Measurements from ENCODE around the gene ATP8A2.
"Not testable (repeated sequence)": the region's sequence is repeated elsewhere in the genome, so short reads cannot be mapped to it uniquely, and the experiment has no call there.

ATP8A2 gene

DNA sequence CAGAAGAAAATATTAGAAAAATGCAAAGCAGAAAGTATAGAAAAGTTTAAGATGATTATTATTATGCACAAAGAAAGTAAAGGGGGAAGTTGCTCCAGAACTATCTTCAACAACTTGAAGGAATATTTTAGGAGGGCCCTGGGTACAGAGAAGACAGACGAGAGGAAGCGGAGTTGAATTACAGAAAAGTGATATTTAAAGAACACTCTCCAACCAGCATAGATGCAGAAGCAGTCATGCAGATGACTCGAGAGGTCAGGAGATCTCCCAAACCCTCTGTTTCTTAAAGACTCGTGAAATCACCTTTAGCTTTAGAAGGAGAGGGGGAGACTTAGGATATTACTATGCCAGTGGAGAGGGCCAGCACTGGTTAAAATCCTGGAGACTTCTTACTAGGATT is 688.6 kb downstream of the ATP8A2 start:
- Histone ChIP-seq H3K4me3 (ENCODE audit: low read depth in 1 of 2, low read length in 2 of 2) (no peak overlapping the region), H3K4me1 (ENCODE audit: control insufficient read depth in 1 of 2, insufficient read depth in 2 of 2, low read length in 2 of 2) (no peaks in the 10 kb centered on the region), H3K27ac (ENCODE audit: low read length) (no peak overlapping the region), H3K9me3 (ENCODE audit: control insufficient read depth in 1 of 2, low read length in 2 of 2) (no peaks in the 10 kb centered on the region), H3K36me3 (ENCODE audit: control insufficient read depth in 1 of 2, insufficient read depth in 2 of 2, low read length in 2 of 2) (no peaks in the 10 kb centered on the region), H3K27me3 (ENCODE audit: low read depth, low read length) (no peaks in the 10 kb centered on the region)

DNA sequence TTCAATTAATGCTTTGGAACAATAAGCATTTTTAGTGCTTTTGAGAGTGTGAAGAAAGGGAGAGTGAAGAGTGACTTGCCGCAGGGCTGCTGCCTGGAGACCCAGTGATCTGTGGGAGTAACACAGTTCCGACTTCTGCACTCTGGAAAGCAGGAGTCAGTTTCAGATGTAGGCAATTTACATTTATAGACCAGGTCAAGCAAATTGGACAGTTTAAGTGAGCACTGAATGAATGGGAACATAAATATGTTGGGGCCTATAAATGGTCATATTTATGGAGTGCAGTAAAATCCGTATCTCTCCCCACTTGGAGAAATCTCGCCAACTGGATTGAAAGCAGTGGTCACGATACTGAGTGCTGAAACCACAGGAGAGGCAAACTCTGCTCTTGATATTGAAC is 689.5 kb downstream of the ATP8A2 start:
- Histone ChIP-seq H3K4me3 (ENCODE audit: low read depth in 1 of 2, low read length in 2 of 2) (no peak overlapping the region), H3K4me1 (ENCODE audit: control insufficient read depth in 1 of 2, insufficient read depth in 2 of 2, low read length in 2 of 2) (no peaks in the 10 kb centered on the region), H3K27ac (ENCODE audit: low read length) (no peak overlapping the region), H3K9me3 (ENCODE audit: control insufficient read depth in 1 of 2, low read length in 2 of 2) (no peaks in the 10 kb centered on the region), H3K36me3 (ENCODE audit: control insufficient read depth in 1 of 2, insufficient read depth in 2 of 2, low read length in 2 of 2) (no peaks in the 10 kb centered on the region), H3K27me3 (ENCODE audit: low read depth, low read length) (no peaks in the 10 kb centered on the region)

DNA sequence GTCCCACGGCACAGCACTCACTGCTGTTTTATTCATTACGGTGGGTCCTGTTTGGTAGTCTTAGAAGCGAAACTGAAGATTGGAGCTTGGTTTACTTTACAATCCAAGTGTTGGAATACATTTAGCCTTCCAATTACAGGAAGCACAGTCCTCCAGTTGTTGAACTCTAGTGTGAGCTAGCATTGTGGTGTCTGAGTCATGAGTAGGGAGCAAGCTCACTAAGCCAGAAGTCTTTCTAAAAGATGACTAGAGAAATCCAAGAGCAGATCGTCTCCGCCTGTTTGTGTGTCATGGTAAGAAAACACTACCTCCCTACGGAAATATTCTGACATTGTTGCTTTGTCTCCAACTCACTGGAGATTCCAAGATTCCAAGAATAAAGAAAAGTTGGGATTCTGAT is 690.2 kb downstream of the ATP8A2 start:
- Histone ChIP-seq H3K9me3 (ENCODE audit: control insufficient read depth in 1 of 2, low read length in 2 of 2) (no peaks in the 10 kb centered on the region), H3K4me3 (ENCODE audit: low read depth in 1 of 2, low read length in 2 of 2) (no peak overlapping the region), H3K27ac (ENCODE audit: low read length) (no peak overlapping the region), H3K36me3 (ENCODE audit: control insufficient read depth in 1 of 2, insufficient read depth in 2 of 2, low read length in 2 of 2) (no peaks in the 10 kb centered on the region), H3K27me3 (ENCODE audit: low read depth, low read length) (no peaks in the 10 kb centered on the region), H3K4me1 (ENCODE audit: control insufficient read depth in 1 of 2, insufficient read depth in 2 of 2, low read length in 2 of 2) (no peaks in the 10 kb centered on the region)

DNA sequence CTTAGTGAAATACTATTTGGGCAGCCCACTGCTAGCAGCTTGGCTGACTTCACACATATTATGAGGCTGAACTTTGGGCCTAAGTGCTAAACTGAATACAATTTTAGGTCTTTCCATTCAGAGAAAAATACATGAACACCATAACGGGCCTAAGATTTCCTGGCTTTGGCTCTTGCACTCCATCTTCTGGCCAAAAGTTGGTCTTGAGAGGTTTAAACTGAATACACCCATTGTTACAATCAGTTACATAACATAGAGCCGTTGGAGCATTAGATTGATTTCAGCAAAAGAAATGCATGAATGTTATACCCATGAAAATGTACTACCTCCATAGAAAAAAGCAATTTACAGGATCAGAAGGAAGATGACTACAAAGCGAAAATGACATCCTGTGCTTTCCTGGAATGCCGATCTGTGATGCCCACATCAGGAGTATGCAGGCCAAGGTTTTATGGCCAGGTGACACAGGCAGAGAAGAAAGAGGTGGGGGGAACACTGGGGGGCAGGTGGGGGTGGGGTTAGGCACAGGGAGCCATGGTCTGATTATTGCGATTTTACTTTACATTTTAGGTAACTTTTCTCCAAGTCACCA is 691.2 kb downstream of the ATP8A2 start:
- no peaks in the 10 kb centered on the region for H3K36me3 ChIP-seq (ENCODE audit: control insufficient read depth in 1 of 2, insufficient read depth in 2 of 2, low read length in 2 of 2)
- H3K9me3 ChIP-seq (ENCODE audit: control insufficient read depth in 1 of 2, low read length in 2 of 2): no peaks in the 10 kb centered on the region
- H3K27me3 ChIP-seq (ENCODE audit: low read depth, low read length): no peaks in the 10 kb centered on the region
- H3K4me1 ChIP-seq (ENCODE audit: control insufficient read depth in 1 of 2, insufficient read depth in 2 of 2, low read length in 2 of 2): no peaks in the 10 kb centered on the region
- H3K27ac ChIP-seq (ENCODE audit: low read length): no peak overlapping the region
- H3K4me3 ChIP-seq (ENCODE audit: low read depth in 1 of 2, low read length in 2 of 2): no peak overlapping the region

DNA sequence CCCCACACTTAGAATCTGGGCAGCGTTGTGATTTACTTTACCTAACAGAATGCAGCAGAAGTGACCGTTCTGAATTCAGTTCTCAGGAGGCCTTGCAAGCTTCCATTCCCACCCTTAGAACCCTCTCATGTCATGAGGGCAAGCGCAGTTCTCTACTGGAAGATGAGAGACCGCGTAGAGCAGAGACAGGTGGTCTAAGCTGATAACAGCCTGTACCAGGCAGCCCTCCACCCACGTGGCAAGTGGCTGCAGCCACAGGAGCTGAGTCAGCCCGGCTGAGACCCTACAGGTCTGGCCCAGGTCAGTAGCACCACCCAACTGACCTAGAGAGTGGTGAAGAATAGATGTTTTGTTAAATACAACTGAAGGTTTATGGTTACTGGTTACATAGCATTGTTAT is 694.7 kb downstream of the ATP8A2 start:
- H3K36me3 ChIP-seq (ENCODE audit: control insufficient read depth in 1 of 2, insufficient read depth in 2 of 2, low read length in 2 of 2); H3K9me3 ChIP-seq (ENCODE audit: control insufficient read depth in 1 of 2, low read length in 2 of 2); H3K4me3 ChIP-seq (ENCODE audit: low read depth in 1 of 2, low read length in 2 of 2): not testable (repeated sequence)

DNA sequence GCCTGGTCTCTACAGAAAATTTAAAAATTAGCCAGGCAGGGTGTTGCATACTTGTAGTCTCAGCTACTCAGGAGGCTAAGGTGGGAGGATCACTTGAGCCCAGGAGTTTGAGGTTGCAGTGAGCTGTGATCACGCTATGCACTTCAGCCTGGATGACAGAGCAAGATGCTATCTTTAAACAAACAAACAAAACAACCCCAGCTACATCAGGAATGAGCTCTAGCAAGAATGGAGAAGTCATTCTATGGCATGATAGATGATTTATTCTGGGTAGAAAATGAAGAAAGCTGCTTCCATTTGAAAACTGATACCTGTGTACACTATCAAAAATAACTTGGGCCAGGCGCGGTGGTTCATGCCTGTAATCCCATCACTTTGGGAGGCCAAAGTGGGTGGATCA is 695.8 kb downstream of the ATP8A2 start:
- H3K4me3 ChIP-seq (ENCODE audit: low read depth in 1 of 2, low read length in 2 of 2): no peak overlapping the region
- no peaks in the 10 kb centered on the region for H3K36me3 ChIP-seq (ENCODE audit: control insufficient read depth in 1 of 2, insufficient read depth in 2 of 2, low read length in 2 of 2)
- H3K4me1 ChIP-seq (ENCODE audit: control insufficient read depth in 1 of 2, insufficient read depth in 2 of 2, low read length in 2 of 2): no peaks in the 10 kb centered on the region
- no peaks in the 10 kb centered on the region for H3K9me3 ChIP-seq (ENCODE audit: control insufficient read depth in 1 of 2, low read length in 2 of 2)
- no peaks in the 10 kb centered on the region for H3K27me3 ChIP-seq (ENCODE audit: low read depth, low read length)
- no peak overlapping the region for H3K27ac ChIP-seq (ENCODE audit: low read length)

More for the DNA sequence above, 694.7 kb downstream of the ATP8A2 start:
- not testable (repeated sequence) for H3K27ac ChIP-seq (ENCODE audit: low read length); H3K27me3 ChIP-seq (ENCODE audit: low read depth, low read length); H3K4me1 ChIP-seq (ENCODE audit: control insufficient read depth in 1 of 2, insufficient read depth in 2 of 2, low read length in 2 of 2)

DNA sequence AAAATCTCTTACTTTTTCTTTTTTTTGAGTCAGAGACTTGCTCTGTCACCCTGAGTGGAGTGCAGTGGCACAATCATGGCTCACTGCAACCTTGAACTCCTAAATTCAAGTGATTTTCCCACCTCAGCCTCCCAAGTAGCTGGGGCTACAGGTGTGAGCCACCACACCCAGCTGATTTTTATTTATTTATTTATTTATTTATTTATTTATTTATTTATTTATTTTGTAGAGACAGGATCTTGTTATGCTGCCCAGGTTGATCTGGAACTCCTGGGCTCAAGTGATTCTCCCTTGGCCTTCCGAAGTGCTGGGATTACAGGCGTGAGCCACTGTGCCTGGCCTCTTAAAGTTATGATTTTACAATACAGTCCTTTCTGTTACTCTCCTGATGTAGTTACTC is 696.6 kb downstream of the ATP8A2 start:
- H3K4me3 ChIP-seq (ENCODE audit: low read depth in 1 of 2, low read length in 2 of 2); H3K36me3 ChIP-seq (ENCODE audit: control insufficient read depth in 1 of 2, insufficient read depth in 2 of 2, low read length in 2 of 2); H3K27me3 ChIP-seq (ENCODE audit: low read depth, low read length); H3K27ac ChIP-seq (ENCODE audit: low read length); H3K9me3 ChIP-seq (ENCODE audit: control insufficient read depth in 1 of 2, low read length in 2 of 2); H3K4me1 ChIP-seq (ENCODE audit: control insufficient read depth in 1 of 2, insufficient read depth in 2 of 2, low read length in 2 of 2): not testable (repeated sequence)

DNA sequence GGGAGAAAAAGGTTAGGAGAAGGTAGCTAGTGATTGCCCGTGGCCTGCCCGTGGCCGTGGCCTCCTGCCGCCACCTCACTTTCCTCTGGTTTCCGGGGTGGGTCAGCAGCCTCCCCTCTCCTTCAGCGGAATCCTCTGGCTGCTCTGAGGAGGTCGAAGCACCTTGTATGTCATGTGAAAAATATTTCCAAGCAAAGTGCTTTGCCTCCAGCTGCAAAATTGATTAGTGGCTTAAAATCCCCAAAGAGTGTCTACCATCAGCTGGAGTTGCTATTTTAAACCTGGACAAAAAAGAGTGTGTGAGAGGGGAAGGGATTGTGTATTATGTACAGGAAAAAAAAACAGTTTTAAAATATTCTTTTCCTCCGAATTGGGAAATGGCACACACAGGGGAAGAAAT is 697.9 kb downstream of the ATP8A2 start:
- H3K9me3 ChIP-seq (ENCODE audit: control insufficient read depth in 1 of 2, low read length in 2 of 2); H3K27ac ChIP-seq (ENCODE audit: low read length); H3K36me3 ChIP-seq (ENCODE audit: control insufficient read depth in 1 of 2, insufficient read depth in 2 of 2, low read length in 2 of 2); H3K27me3 ChIP-seq (ENCODE audit: low read depth, low read length); H3K4me3 ChIP-seq (ENCODE audit: low read depth in 1 of 2, low read length in 2 of 2); H3K4me1 ChIP-seq (ENCODE audit: control insufficient read depth in 1 of 2, insufficient read depth in 2 of 2, low read length in 2 of 2): not testable (repeated sequence)

DNA sequence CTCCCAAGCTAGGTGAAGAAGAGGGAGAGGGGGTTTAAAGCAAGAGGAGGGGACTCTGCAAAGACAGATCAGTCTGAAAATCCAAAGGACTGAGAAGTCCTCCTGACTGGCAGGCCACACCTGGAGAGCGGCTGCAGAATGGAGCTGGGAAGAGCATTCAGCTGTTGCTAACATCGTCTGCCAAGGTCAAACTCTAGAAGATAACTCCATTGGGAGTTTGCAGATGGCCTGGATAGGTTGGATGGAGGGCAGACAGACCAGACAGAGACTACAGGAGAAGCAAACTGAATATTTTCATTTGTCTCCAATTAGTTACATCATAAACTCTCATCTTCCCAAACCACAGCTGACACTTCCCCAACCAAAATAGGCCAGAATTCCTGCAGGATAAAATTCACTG is 699.9 kb downstream of the ATP8A2 start:
- H3K27ac ChIP-seq (ENCODE audit: low read length): no peak overlapping the region
- peaks cover 0 to 5% of the 10 kb centered on the region in 2 donors for H3K4me1 ChIP-seq (ENCODE audit: control insufficient read depth in 1 of 2, insufficient read depth in 2 of 2, low read length in 2 of 2)
- no peaks in the 10 kb centered on the region for H3K9me3 ChIP-seq (ENCODE audit: control insufficient read depth in 1 of 2, low read length in 2 of 2)
- H3K36me3 ChIP-seq (ENCODE audit: control insufficient read depth in 1 of 2, insufficient read depth in 2 of 2, low read length in 2 of 2): no peaks in the 10 kb centered on the region
- H3K27me3 ChIP-seq (ENCODE audit: low read depth, low read length): no peaks in the 10 kb centered on the region
- H3K4me3 ChIP-seq (ENCODE audit: low read depth in 1 of 2, low read length in 2 of 2): no peak overlapping the region

DNA sequence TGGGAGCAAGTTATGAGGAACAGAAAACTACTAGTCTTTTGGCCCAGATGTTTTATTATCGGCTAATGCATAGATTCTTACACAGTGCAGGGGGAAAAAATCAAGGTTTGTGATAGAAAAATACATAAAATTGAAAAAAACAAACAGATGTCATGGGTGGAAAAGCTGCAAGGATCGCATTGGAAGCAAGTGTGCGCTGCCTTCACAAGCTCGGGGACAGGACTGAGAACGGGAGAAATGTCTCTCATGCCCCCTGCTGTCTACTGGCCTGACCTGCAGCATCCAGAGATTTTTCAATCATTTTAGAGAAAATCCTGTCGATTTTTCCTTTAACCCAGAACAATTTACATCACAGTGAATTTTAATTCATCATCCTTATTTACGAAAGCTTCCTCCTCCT is 700.6 kb downstream of the ATP8A2 start:
- H3K27ac ChIP-seq (ENCODE audit: low read length); H3K36me3 ChIP-seq (ENCODE audit: control insufficient read depth in 1 of 2, insufficient read depth in 2 of 2, low read length in 2 of 2); H3K27me3 ChIP-seq (ENCODE audit: low read depth, low read length); H3K4me3 ChIP-seq (ENCODE audit: low read depth in 1 of 2, low read length in 2 of 2); H3K9me3 ChIP-seq (ENCODE audit: control insufficient read depth in 1 of 2, low read length in 2 of 2); H3K4me1 ChIP-seq (ENCODE audit: control insufficient read depth in 1 of 2, insufficient read depth in 2 of 2, low read length in 2 of 2): not testable (repeated sequence)

DNA sequence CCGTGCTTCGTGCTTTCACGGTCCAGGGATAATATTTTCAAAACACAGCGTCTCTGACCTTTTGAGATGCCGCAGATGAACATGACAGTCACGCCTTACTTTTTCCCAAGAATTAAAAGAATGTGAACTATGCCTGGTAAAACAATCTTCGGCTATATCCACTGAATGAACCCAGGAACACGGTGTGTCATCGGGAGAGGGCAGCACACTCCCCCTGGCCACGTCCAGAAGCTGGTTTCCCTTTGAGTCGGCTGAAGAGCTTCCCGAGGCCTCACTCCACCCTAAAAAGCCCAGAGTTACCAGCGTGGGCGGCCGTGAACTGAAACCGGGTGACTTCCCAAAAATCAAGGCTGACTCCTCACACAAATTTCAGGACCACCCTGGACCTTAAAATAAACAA is 702.9 kb downstream of the ATP8A2 start:
- Histone ChIP-seq H3K36me3 (ENCODE audit: control insufficient read depth in 1 of 2, insufficient read depth in 2 of 2, low read length in 2 of 2) (no peaks in the 10 kb centered on the region), H3K27me3 (ENCODE audit: low read depth, low read length) (no peaks in the 10 kb centered on the region), H3K4me3 (ENCODE audit: low read depth in 1 of 2, low read length in 2 of 2) (no peak overlapping the region), H3K4me1 (ENCODE audit: control insufficient read depth in 1 of 2, insufficient read depth in 2 of 2, low read length in 2 of 2) (peaks cover 0 to 5% of the 10 kb centered on the region in 2 donors), H3K9me3 (ENCODE audit: control insufficient read depth in 1 of 2, low read length in 2 of 2) (no peaks in the 10 kb centered on the region), H3K27ac (ENCODE audit: low read length) (no peak overlapping the region)

Data from muscle layer of duodenum (tissue), 2 donors.